NCI-H187 (cell line): ENCODE measurements around the gene PRKCZ.
A peak's percentile ranks its signal among the peaks of the same experiment; 100 is the strongest.

ENCODE experiments used
- DNase-seq, 2 experiments: peaks; one replicate each; lab custom pipeline; 2025; lab: John Stamatoyannopoulos, UW

Gene PRKCZ

GRCh38 chr1:2049718-2050431, at the start of gene PRKCZ:
Gene PRKCZ (plus strand): TSS chr1:2050411. CDS start chr1:2050631, 220 bp downstream.
- peak; percentile 92 to 94 for DNase-seq

DNA sequence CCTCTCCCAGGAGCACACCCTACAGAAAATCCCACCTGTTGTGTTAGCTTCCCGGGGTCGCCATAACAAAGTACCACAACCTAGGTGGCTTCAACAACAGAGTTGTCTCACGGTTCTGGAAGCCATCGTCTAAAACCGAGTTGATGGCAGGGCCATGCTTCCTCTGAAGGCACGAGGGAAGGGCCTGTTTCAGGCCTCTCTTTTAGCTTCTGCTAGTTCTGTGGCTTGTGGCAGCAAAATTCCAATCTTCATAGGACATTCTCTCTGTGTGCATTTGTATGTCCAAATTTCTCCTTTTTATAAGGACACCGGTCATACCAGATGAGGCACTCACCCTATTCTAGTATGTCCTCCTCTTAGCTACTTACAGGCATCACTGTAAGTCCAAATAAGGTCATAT, 49.8 kb upstream of the PRKCZ start:
- DNase-seq: no peak

DNA sequence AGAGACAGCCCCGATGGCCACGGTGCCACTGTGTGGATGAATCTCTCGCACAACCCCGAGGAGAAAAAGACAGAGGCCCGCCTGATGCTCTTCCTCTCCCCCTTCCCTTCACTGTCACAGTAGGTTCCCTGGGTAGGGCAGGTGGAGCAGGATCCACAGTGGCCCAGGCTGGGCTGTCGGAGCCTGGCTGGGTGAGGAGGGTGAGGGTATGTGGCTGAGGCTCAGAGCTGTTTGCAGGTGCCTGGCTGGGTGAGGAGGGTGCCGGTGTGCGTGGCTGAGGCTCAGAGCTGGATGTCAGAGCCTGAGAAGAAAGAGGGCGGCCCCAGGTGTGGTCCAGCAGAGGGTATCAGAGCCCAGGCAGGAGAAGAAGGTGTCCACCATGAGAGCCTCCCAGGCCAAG, 49.4 kb upstream of the PRKCZ start:
- no peak for DNase-seq

GRCh38 chr1:2001773-2002411, 48.3 kb upstream of the PRKCZ start:
- no peak for DNase-seq

DNA sequence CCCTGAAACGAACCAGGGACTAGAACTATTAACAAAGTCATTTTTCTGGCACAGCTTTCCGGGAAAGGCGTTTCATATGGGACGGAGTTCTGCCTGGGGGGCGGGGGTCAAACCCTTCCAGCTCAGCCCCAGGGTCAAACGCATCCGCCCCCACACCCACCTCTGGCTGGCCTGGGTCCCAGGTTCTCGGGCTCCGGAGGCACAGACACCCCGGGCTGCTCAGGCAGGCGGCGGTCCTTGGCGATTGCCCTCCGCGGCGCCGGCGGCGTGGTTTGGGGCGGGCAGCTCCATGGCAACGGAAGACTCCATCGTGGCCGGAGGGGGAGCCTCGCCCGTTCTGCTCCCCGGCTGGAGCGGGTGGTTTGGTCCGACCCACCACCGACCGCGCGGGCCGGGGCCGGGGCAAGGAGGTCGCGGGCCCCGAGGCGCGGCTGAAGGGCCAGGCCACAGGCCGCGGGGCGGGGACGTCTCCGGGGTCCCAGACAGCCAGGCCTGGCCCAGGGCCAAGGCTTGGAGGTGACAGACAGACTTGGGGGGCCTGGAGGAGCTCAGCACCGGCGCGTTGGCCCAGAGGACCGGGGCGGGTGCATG, 46.6 kb upstream of the PRKCZ start, which contains the start of gene CFAP74:
Gene CFAP74, minus strand, starts transcription at position 246 of the 591 bp plus-strand sequence. CDS start 12,830 bp downstream, outside the sequence.
- peak; percentile 21 to 58 for DNase-seq

GRCh38 chr1:2004856-2005255, 45.4 kb upstream of the PRKCZ start:
- no peak for DNase-seq

GRCh38 chr1:2009101-2010053, 40.8 kb upstream of the PRKCZ start:
- DNase-seq: no peak

DNA sequence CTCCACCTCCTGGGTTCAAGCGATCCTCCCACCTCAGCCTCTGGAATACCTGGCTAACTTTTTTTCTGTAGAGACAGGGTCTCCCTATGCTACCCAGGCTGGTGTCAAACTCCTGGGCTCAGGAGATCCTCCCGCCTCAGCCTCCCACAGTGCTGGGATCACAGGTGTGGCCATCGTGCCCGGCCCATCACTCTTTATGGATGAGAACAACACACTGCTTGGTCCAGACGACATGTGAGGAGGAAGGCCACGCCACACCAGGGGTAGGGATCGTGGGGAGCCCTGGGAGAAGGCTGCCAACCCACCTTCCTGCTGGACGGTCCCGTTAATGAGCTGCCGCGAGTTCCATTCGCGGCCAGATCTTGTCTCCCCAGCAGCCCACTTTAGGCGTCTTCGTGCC, 36.0 kb upstream of the PRKCZ start:
- DNase-seq: no peak

DNA sequence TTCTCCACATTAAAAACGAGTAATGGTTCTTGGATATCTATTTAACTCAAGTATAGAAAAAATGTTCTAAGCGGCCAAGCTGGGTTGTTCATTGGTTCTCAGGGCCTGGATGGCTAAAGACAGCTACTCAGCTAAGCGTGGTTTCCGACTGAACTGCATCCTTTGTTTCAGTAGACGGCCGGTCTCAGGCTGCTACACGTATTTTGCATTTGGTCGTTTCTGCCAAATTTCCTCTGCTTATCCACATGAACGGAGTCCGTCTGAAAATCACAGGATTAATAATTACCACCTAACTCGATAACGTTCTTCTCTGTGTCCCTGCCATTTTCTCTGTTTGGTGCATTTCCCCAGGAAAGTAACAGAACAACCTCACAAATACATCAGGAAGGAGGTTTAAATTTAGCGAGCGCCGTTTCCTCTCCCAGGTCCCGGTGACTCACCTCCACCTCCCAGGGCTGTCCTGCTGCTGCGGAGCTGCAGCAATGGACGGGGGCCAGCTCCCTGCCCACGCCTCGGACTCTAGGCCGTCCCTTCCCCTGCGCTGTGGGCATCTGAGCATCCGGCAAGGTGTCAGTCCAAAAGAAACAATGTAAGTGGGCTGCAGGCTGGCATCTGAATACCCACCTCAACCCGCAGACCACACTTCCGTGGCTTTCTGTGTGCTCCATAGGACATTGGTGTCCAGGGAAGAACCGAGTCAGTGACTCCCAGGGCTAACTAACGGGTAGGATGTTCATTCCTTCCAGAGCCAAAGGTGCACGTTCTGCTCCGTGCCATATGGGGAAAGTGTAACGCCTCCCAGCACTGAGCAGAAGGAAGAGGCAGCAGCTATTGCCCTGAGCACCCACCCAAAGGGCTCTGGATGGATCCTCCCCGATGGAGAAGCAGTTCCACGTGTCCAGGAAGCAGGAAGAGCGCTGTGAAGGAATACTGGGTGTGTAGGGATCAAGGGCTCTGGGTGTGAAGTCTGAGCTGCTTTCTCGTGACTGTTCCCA, 35.2 kb upstream of the PRKCZ start:
- DNase-seq: no peak

DNA sequence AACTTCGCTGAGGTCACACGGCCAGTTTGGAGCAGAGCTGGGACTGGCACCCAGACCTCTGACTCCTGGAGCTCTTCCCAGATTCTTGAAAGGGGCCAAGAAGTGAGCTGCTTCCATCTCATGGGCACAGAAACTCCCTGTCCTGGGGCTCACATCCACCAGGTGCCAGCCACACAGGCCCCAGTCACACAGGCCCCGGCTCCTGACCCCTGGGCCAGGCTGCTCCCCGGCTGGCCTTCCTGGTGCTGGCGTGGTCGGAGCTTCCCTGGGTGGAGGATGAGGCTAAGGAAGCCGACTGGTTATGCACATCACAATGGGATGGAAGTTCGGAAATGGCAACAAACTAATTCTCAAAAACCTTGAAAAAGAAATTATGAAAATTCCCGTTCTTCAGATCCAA, 34.1 kb upstream of the PRKCZ start:
- no peak for DNase-seq

DNA sequence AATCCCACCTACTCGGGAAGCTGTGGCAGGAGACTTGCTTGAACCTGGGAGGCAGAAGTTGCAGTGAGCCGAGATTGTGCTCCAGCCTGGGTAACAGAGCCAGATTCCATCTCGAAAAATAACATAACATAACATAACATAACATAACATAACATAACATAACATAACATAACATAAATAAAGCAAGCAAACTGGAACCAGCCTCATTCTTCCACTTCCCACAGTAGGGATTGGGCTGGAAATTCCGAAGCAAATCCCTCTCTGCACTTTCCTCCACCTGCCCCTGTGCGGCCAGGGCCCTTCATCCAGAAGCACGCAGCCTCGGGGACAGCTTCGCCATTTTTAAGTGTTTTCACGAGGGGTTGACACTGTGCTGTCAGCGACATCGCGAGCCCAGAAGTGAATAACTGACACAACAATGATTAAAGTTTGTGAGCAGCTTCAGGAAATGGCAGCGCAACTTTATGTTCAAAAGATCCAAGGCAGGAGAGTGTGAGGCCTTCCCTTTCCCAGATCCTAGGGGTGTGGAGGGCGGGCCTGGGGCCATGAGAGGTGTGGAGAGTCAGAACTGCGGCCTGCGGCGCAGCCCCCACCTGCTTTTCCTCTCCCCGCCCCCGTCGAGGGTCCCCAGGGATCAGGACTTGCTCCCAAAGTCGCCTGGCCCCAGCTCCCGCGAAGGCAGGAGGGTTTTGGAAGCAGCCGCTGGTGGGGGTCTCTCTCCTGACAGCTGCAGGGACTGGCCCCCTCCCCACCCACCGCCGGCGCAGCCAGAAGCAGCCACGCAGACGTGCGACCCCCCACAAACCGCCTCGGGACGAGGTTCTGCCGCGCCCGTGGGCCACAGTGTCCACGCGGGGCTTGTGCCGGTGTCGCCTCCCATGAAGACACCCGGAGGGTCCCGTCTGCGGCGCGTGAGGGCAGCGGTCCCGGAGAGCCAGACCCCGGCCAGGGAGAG, 31.7 kb upstream of the PRKCZ start:
- DNase-seq: no peak

DNA sequence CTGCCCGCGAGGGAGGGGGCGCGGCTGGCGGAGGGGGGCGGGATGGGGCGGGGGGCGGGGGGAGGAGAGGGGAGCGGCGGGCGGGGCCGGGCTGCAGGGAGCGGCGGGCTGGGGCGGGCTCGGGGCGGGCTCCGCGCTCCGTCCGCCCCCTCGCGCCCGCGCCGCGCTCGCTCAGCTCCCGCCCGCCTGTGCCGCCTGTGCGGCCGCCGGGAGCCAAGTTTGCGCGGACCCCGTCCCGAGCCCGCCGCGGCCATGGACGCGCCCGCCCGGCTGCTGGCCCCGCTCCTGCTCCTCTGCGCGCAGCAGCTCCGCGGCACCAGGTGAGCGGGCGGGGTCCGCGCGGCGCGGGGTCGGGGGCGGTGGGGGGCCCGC, 31.1 kb upstream of the PRKCZ start, which contains the start of gene GABRD:
Gene GABRD, plus strand, starts transcription at position 174 of the 372 bp plus-strand sequence. Its CDS starts 79 bp downstream, at position 253.
- DNase-seq: no peak

- no peak for DNase-seq
Measured at GRCh38 chr1:2019571-2020309, 30.5 kb upstream of the PRKCZ start.

DNA sequence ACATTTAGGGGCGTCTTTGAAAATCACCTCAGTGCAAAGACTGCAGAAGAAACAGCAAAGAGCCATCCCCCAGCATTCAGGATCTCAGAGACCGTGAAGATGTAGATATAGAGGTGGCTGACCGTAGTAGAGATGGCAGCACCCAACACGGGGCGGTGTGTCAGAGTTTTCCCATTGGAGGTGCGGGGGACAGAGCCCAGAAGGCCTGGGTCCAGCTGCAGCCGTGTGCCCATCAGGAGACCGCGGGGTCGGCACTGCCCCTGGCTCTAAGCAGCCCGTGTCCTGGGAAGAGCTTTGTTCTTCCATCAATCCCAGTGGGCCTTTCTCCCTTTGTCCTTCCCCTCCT, 29.9 kb upstream of the PRKCZ start:
- DNase-seq: no peak

- no peak for DNase-seq
Measured at GRCh38 chr1:2021550-2021949, 28.7 kb upstream of the PRKCZ start.

DNA sequence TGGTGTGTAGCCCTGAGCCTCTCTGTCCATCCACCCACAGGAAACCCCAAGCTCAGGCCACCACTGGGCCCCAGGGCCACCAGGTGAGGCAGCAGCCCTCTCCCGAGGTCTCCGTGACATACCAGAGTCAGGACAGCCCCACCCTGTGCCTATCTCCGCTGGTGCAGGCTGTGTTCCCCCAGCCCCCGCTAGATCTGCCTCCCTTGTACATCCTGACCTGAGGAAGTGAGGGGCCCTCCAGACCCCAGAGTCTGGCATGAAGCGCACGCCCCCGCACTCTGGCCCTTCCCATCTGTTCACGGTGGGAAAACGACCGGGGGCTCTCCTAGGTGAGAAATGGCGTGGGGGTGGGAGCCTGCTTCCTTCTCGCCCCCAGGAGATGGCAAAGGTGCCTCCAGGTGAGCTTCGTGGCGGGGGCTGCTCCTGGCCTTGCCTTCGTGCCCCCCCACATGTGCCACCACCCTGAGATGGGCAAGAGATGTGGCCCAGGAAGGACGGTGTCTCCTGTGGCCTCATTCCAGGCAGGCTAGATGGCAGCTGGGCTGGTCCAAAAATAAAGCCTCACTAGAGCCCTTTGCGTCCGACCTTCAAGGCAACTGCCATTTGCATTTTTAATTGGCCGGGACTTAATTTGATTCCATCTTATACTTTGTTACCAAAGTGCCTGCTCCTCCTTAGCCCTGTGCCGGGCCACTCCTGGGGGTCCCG, 28.0 kb upstream of the PRKCZ start:
- no peak for DNase-seq

DNA sequence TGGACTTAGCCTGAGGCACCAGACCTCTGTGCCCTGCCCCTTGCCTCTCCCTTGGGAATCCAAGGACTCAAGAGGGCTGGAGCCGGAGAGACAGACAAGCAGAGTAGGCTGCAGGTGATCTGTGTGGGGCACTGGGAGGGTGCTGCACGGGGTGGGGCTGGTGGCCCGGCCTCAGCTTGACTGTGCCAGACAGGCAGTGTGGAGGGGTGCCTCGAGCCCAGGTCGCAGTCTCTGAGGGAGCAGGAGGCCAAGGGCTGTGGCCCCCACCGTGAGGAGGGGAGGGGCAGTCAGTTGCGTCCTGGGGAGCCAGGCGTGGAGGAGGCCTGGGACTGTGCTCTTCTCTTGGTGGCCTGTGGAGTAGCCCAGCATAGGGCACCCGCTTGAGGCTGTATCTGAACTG, 27.0 kb upstream of the PRKCZ start:
- no peak for DNase-seq

DNA sequence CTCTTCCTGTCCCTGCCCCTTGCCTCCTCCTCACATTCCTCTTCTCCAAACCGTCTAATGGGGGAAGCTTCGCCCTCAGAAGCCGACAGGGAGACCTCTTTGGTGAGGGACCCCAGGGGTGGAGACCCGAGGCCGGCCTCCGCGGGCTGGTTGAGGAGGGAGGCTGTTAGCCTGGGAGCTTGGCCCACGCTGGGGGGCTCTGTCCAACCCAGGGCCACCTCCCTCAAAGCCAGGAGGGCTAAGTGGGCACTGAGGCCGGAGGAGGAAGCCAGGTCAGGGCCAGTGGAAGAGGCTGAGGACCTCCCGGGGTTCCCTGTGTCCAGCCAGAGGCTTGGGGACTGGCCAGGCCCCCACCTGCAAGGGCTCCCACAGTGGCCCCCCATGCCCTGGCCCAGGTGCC, 25.8 kb upstream of the PRKCZ start:
- no peak for DNase-seq
